Chondrocyte (in vitro differentiated cells): ENCODE measurements around the gene ZNF451. TPM values are rescaled to one million over a fixed set of nuclear protein-coding genes. Genes with fewer than 3 reads are reported as not detected.
"Not testable (repeated sequence)": the region's sequence is repeated elsewhere in the genome, so short reads cannot be mapped to it uniquely, and the experiment has no call there.

Experiments
- DNase-seq: peaks from one replicate; pipeline ENCODE4 v3.0.0; 2021; ENCODE audit warnings: mixed read lengths, low spot score
- H3K27ac Mint-ChIP-seq: one replicate; pipeline ENCODE4 v1.8.0; 2021; ENCODE audit warnings: mild to moderate bottlenecking, moderate library complexity, mixed read lengths; ENCODE audit not compliant: unreplicated experiment
- H3K27me3 Mint-ChIP-seq: 2 replicates; pipeline ENCODE4 v1.8.0; 2021; ENCODE audit warnings: low read depth, mixed read lengths
- H3K36me3 Mint-ChIP-seq: 2 replicates; pipeline ENCODE4 v1.8.0; 2021; ENCODE audit warnings: low read depth, mixed read lengths
- H3K4me1 Mint-ChIP-seq: 2 replicates; pipeline ENCODE4 v1.8.0; 2021; ENCODE audit warnings: low read depth, mild to moderate bottlenecking, mixed read lengths
- H3K4me3 Mint-ChIP-seq: one replicate; pipeline ENCODE4 v1.8.0; 2021; ENCODE audit warnings: mild to moderate bottlenecking, moderate library complexity, mixed read lengths; ENCODE audit not compliant: unreplicated experiment
- H3K9me3 Mint-ChIP-seq: 2 replicates; pipeline ENCODE4 v1.8.0; 2021; ENCODE audit warnings: low read depth, mixed read lengths
- total RNA-seq: library from RNA; stranded (reverse); gene quantifications from 3 replicates; pipeline ENCODE4 v1.2.1, GENCODE V29; 2021
- TF ChIP-seq, protein P1 (sequence below): fragments of 200-600 bp; sonication (generic); IDR thresholded peaks from 2 replicates; pipeline ENCODE4 v1.5.0; 2021; ENCODE audit warnings: antibody characterized with exemption, mild to moderate bottlenecking, moderate library complexity

Gene ZNF451
- total RNA-seq, 1 donor from 2014 or later: 45.4 TPM

DNA sequence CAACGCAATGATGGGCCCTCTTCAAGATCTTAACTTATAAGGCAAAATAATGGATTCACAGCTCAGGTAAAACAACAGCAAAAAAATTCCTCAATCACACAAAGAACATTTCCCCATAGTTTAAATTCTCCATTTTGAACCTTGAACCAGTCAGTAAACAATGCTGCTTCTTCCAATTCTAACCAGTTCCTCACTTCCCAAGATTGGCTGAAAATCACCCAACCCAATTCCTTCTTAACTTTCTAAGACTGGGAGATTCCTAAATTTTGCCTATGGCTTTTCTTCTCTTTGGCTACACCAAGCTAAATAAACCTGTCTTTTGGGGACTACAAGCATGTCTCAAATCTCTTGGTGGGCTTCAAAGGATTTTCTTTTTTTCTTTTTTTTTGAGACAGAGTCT lies 3.1 kb upstream of the ZNF451 start:
- no peaks in the 10 kb centered on the region for H3K9me3 Mint-ChIP-seq
- H3K4me1 Mint-ChIP-seq: peaks cover 24% of the 10 kb centered on the region
- H3K4me3 Mint-ChIP-seq: no peak overlapping the region
- H3K36me3 Mint-ChIP-seq: peaks cover under 1% of the 10 kb centered on the region
- no peak overlapping the region for H3K27ac Mint-ChIP-seq
- no peaks in the 10 kb centered on the region for H3K27me3 Mint-ChIP-seq
- TF ChIP-seq, protein P1, sequence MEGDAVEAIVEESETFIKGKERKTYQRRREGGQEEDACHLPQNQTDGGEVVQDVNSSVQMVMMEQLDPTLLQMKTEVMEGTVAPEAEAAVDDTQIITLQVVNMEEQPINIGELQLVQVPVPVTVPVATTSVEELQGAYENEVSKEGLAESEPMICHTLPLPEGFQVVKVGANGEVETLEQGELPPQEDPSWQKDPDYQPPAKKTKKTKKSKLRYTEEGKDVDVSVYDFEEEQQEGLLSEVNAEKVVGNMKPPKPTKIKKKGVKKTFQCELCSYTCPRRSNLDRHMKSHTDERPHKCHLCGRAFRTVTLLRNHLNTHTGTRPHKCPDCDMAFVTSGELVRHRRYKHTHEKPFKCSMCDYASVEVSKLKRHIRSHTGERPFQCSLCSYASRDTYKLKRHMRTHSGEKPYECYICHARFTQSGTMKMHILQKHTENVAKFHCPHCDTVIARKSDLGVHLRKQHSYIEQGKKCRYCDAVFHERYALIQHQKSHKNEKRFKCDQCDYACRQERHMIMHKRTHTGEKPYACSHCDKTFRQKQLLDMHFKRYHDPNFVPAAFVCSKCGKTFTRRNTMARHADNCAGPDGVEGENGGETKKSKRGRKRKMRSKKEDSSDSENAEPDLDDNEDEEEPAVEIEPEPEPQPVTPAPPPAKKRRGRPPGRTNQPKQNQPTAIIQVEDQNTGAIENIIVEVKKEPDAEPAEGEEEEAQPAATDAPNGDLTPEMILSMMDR: no peak
- no peak for DNase-seq

DNA sequence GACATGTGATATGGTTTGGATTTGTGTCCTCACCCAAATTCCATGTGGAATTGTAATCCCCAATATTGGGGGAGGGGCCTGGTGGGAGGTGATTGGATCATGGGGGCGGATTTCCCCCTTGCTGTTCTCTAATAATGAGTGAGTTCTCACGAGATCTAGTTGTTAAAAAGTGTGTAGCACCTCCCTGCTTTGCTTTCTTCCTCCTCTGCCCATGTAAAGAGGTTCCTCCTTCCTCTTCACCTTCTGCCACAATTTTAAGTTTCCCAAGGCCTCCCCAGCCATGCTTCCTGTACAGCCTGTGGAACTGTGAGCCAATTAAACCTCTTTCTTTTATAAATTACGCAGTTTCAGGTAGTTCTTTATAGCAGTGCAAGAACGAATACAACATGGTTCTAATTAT lies 2.1 kb upstream of the ZNF451 start:
- no peak overlapping the region for H3K4me3 Mint-ChIP-seq
- no peaks in the 10 kb centered on the region for H3K27me3 Mint-ChIP-seq
- DNase-seq: no peak
- peaks cover 4% of the 10 kb centered on the region for H3K36me3 Mint-ChIP-seq
- H3K4me1 Mint-ChIP-seq: peaks cover 34% of the 10 kb centered on the region
- TF ChIP-seq, protein P1: no peak
- no peaks in the 10 kb centered on the region for H3K9me3 Mint-ChIP-seq
- H3K27ac Mint-ChIP-seq: peak overlapping the region; percentile 49

DNA sequence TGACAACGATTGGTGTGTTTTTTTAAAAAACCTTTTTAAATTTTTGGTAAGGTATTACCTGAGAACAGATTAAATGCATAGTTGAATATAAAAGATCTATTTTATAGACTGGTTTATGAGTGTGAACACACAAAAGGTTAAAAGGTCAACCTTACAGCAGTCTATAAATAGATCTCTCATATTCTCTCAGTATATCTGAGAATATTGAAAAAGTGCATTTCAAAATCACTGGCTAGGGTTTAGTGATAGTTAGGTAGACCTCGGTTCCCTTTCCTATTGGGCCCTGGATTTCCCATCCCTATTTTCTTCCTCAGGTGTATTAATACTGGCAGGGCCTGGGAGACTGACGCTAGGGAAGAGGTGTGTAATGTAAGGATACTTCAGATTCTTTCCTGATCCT lies 723 bp upstream of the ZNF451 start:
- DNase-seq: no peak
- Mint-ChIP-seq H3K36me3 (peaks cover 4% of the 10 kb centered on the region), H3K4me1 (peaks cover 43% of the 10 kb centered on the region), H3K4me3 (peak overlapping the region; percentile 83), H3K27ac (peak overlapping the region; percentile 93), H3K27me3 (no peaks in the 10 kb centered on the region), H3K9me3 (no peaks in the 10 kb centered on the region)
- TF ChIP-seq, protein P1: no peak

DNA sequence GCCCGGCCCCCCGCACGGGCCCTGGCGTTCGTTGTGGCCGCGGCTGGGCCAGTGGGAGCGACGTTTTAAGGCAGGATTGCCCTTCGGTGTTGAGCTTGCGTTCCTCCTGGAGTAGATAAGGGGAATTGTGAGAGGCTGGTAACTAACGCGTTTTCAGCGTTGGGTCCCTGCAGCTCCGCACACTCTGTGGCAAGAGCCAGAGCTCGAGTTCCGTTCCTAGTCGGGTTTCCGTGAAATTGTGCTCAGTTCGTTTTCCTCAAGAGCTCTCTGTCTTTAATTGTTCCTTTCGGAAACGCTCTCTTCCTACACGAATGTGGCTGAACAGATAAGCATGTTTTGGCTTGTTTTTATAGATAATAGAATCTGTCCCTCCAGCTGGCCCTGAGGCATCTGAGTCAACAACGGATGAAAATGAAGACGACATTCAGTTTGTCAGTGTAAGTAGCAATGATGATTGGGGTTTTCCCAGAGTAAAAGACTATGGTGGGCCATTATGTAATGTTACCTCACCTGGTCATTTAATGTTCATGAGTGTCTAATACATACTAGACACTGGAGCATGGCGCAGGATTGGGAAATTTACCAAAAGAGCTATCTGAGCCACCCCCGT lies 575 bp downstream of the ZNF451 start:
- H3K9me3 Mint-ChIP-seq, H3K27ac Mint-ChIP-seq, H3K27me3 Mint-ChIP-seq, H3K36me3 Mint-ChIP-seq, DNase-seq: not testable (repeated sequence)
- Mint-ChIP-seq H3K4me1 (peaks cover 47% of the 10 kb centered on the region), H3K4me3 (peak overlapping the region; percentile 83)

DNA sequence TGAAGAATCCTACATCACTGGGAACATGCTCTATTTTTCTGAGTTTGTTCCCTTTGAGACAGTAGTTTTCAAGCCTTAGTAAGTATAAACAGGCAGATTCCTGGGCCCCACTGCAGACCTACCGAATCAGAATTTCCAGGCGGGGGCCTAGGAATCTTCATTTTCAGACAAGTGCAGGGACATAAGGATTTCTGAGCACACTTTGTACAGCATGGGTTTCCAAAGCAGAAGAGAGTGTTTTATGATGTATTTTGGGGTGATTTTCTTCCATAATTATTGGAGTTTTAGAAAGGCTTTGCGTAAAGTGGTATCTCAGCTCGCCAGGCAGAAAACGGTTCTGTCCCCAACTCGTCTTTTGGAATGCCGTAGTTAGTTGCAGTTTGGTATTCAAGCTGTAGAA lies 1.4 kb downstream of the ZNF451 start:
- not testable (repeated sequence) for DNase-seq, H3K27me3 Mint-ChIP-seq, H3K9me3 Mint-ChIP-seq, H3K36me3 Mint-ChIP-seq
- H3K4me3 Mint-ChIP-seq: peak overlapping the region; percentile 77
- peaks cover 49% of the 10 kb centered on the region for H3K4me1 Mint-ChIP-seq
- H3K27ac Mint-ChIP-seq: peak overlapping the region; percentile 92

DNA sequence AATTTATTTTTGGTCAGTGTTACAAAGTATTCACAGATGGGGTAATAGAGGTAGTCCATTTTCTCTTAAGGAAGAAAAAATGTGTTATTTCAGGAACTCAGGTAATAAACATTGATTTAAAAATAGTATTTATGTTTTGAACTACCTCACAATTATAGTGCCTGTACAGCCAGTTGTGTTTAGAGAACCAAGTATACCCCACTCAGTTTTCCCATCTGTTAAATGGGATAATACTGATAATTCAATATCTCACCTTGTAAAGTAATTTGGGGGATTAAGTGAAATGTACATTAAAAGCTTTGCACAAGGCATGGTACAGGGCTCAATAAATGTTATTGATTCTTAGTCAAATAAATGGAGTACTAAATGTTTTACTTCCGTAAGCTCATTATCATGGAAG lies 4.7 kb downstream of the ZNF451 start:
- DNase-seq: no peak
- H3K4me1 Mint-ChIP-seq: peaks cover 46% of the 10 kb centered on the region
- no peaks in the 10 kb centered on the region for H3K27me3 Mint-ChIP-seq
- H3K27ac Mint-ChIP-seq: no peak overlapping the region
- H3K9me3 Mint-ChIP-seq: no peaks in the 10 kb centered on the region
- TF ChIP-seq, protein P1: no peak
- peaks cover 14% of the 10 kb centered on the region for H3K36me3 Mint-ChIP-seq
- H3K4me3 Mint-ChIP-seq: no peak overlapping the region
